Naive thymus-derived CD8-positive, alpha-beta T cell (primary cell): ENCODE results near the gene KLF13. TPM values are rescaled to one million over a fixed set of nuclear protein-coding genes. Genes with fewer than 3 reads are reported as not detected.

Source experiments
- ATAC-seq, 2 donors: fragments of 150-1000 bp; cut with Tn5 transposase in 1 of 2; sonication (Bioruptor Pico), chemical (Tn5 transposase) in 1 of 2; 1 replicate in 1 of 2; 2 replicates in 1 of 2; pipeline ENCODE4 v1.10.0; 2021; ENCODE audit warnings: mild to moderate bottlenecking in 2 of 2, moderate library complexity in 2 of 2
- POLR2A ChIA-PET: fragments of 350-600 bp; sonication (Branson Sonifier 250); formaldehyde crosslinking; loops from one replicate; lab custom pipeline; 2021; ENCODE audit warnings: antibody characterized with exemption; lab: Charles Lee
- DNase-seq, 10 donors: peaks; one replicate each; pipeline versions ENCODE4 v3.0.0 to v3.0.0-alpha.2; 2020 to 2022
- H3K27ac Mint-ChIP-seq, 10 donors: one replicate each; pipeline ENCODE4 v1.8.0; 2020 to 2022; ENCODE audit warnings: mild to moderate bottlenecking in 10 of 10, mixed read lengths in 10 of 10, moderate library complexity in 4 of 10, inconsistent platforms in 1 of 10
- H3K27me3 Mint-ChIP-seq, 5 donors: one replicate each; pipeline ENCODE4 v1.8.0; 2021 to 2022; ENCODE audit warnings: mixed read lengths in 5 of 5
- H3K36me3 Mint-ChIP-seq, 3 donors: one replicate each; pipeline ENCODE4 v1.8.0; 2020 to 2022; ENCODE audit warnings: mixed read lengths in 3 of 3, mild to moderate bottlenecking in 2 of 3, inconsistent platforms in 1 of 3
- H3K4me1 Mint-ChIP-seq, 4 donors: one replicate each; pipeline ENCODE4 v1.8.0; 2021 to 2022; ENCODE audit warnings: mixed read lengths in 4 of 4
- H3K4me3 Mint-ChIP-seq, 10 donors: one replicate each; pipeline ENCODE4 v1.8.0; 2020 to 2022; ENCODE audit warnings: mild to moderate bottlenecking in 10 of 10, mixed read lengths in 10 of 10, moderate library complexity in 6 of 10, inconsistent platforms in 1 of 10
- H3K9me3 Mint-ChIP-seq, 9 donors: one replicate each; pipeline ENCODE4 v1.8.0; 2020 to 2022; ENCODE audit warnings: mixed read lengths in 9 of 9, mild to moderate bottlenecking in 3 of 9, inconsistent platforms in 1 of 9, moderate library complexity in 1 of 9
- polyA plus RNA-seq, 3 donors: library from polyadenylated mRNA; unstranded; fragments of 300-500 nt; fragmentation: Illumina TruSeq; gene quantifications; one replicate each; pipeline ENCODE4 v1.2.3, GENCODE V29; 2021
- total RNA-seq, 8 experiments: library from RNA in 2 of 8; stranded (reverse) in 2 of 8; gene quantifications; one replicate each; pipeline ENCODE4 v1.2.3 and lab custom pipeline; 2021 to 2026

Gene KLF13
- 100 to 1,000 TPM; 240 to 244 TPM for total RNA-seq
- polyA plus RNA-seq = 100 to 1,000 TPM in 1 of 3 donors, 10 to 100 TPM in 2; 70.1 to 102 (median 93.7) TPM
- total RNA-seq (lab: John Stamatoyannopoulos, UW) = 183 to 849 (median 478) reads per million in 6 experiments

DNA sequence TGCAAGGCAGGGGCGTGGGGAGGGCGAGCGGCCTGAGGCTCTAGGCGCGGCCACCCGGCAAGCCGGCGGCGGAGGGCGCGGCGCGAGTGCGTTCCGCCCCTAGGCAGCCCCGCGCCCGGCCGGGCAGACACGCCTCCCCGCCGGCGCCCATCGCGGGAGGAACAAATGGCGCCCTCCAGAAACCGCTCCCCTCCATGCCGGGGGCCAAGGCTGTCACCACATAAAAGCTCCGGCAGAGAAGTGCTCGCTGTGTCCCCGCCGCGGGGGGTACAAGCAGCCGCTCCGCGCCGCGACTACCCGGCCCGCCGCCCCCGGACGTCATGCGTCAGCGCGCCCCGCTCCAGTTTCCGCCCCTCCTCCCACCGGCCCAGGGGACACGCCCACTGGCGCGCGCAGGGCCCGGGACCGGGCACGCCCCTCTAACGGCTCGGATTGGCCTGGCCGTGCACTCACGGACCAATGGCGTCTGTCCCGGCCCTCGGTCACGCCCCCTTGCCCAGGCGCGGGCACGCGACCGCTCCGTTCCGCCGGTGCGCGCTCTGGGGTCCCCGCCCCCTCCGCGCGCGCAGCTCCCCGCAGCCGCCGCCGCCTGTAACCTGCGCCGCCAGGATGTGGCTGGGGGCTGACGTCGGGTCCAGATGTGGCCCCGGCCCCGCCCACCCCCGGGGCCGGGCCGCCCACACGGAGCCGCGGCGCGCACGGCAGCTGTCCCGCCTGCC is at the start of gene KLF13:
Gene KLF13 (plus strand): TSS at position 680 of the 719 bp plus-strand sequence. CDS start 378 bp downstream, outside the sequence.
- Mint-ChIP-seq H3K27me3 (no peaks in the 10 kb centered on the region), H3K9me3 (peaks cover 0 to 2% (median 0%) of the 10 kb centered on the region in 9 donors), H3K4me3 (peak within 1 kb of the TSS; percentile 58 to 100 (median 88)), H3K36me3 (peaks cover 0 to 17% (median 5%) of the 10 kb centered on the region in 3 donors), H3K4me1 (peaks cover 34 to 73% (median 65%) of the 10 kb centered on the region in 4 donors), H3K27ac (peak within 1 kb of the TSS in 9 of 10 donors; percentile 35 to 97 (median 96))
- POLR2A ChIA-PET = interaction anchor here (0.6 to 14.7 kb wide), 31 partner anchors 12 to 701 kb away, joined by 3 to 915 read pairs (median 8); partner anchors contain the start of gene ARHGAP11B
- ATAC-seq (peak; percentile 65 to 73), DNase-seq (peak; percentile 98 to 100 (median 100))

DNA sequence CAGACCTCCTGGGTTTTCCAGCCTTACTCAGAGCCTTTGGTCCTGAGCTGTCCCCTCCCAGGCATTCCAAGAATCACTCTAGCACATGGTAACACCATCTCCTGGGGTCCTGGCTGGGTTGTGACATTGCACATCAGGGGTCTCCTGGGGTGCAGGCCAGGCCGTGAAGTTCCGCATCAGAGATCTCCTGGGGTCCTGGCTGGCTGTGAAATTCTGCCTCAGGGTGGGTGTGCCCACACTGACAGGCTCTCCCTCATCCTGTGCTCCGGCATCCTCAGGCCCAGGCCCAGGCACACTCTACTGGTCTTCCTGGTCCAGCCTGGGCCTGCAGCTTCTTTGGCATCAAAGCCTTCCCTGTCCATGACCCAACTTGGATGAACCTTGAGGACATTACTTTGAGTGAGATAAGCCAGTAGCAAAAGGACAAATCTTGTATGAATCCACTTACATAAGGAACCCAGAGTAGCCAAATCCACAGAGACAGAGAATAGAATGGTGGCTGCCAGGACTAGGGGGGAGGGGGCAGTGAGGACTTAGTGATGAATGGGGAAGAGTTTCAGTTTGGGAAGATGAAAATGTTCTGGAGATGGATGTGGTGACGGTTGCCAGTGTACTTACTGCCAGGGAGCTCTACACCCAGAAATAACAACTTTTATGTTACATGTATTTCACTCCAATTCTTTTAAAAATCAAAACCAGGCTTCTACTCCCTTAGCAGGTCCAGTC is 49.1 kb upstream of the KLF13 start:
- H3K36me3 Mint-ChIP-seq = no peaks in the 10 kb centered on the region
- peak overlapping the region in 5 of 10 donors; percentile 3 to 56 (median 24) for H3K27ac Mint-ChIP-seq
- no peaks in the 10 kb centered on the region for H3K27me3 Mint-ChIP-seq
- ATAC-seq (no peak), DNase-seq (no peak)
- H3K4me1 Mint-ChIP-seq = peaks cover 11 to 32% (median 22%) of the 10 kb centered on the region in 4 donors
- H3K4me3 Mint-ChIP-seq = no peak overlapping the region
- POLR2A ChIA-PET = interaction anchor here (0.8 to 1.0 kb wide), 2 partner anchors 9 to 14 kb away, joined by 3 to 5 read pairs; no protein-coding TSS in a partner anchor
- no peaks in the 10 kb centered on the region for H3K9me3 Mint-ChIP-seq

- Mint-ChIP-seq H3K9me3 (no peaks in the 10 kb centered on the region), H3K27me3 (no peaks in the 10 kb centered on the region), H3K4me3 (no peak overlapping the region), H3K36me3 (no peaks in the 10 kb centered on the region), H3K27ac (peak overlapping the region in 1 of 10 donors; percentile 29), H3K4me1 (peaks cover 11 to 29% (median 20%) of the 10 kb centered on the region in 4 donors)
- POLR2A ChIA-PET = interaction anchor here (0.8 to 1.0 kb wide), 2 partner anchors 10 to 14 kb away, joined by 3 to 5 read pairs; no protein-coding TSS in a partner anchor
- no peak for ATAC-seq
- DNase-seq = peak in 1 of 10 donors; percentile 9
These were observed 48.6 kb upstream of the KLF13 start for GRCh38 chr15:31278061-31278445.

GRCh38 chr15:31278544-31279220 is 48.0 kb upstream of the KLF13 start:
- peak overlapping the region in 5 of 10 donors; percentile 29 to 67 (median 33) for H3K27ac Mint-ChIP-seq
- DNase-seq = peak in 1 of 10 donors; percentile 10
- H3K9me3 Mint-ChIP-seq = peaks cover 0 to 3% (median 0%) of the 10 kb centered on the region in 9 donors
- no peaks in the 10 kb centered on the region for H3K36me3 Mint-ChIP-seq
- H3K4me1 Mint-ChIP-seq = peaks cover 11 to 25% (median 17%) of the 10 kb centered on the region in 4 donors
- H3K4me3 Mint-ChIP-seq = no peak overlapping the region
- POLR2A ChIA-PET = interaction anchor here (0.8 to 2.5 kb wide), 3 partner anchors 10 to 15 kb away, joined by 3 to 10 read pairs (median 5); no protein-coding TSS in a partner anchor
- H3K27me3 Mint-ChIP-seq = no peaks in the 10 kb centered on the region
- ATAC-seq = no peak

GRCh38 chr15:31279221-31280045 is 47.2 kb upstream of the KLF13 start:
- POLR2A ChIA-PET = interaction anchor here (0.7 to 2.5 kb wide), 2 partner anchors 14 to 15 kb away, joined by 3 to 10 read pairs; no protein-coding TSS in a partner anchor
- H3K36me3 Mint-ChIP-seq = no peaks in the 10 kb centered on the region
- H3K9me3 Mint-ChIP-seq = peaks cover 0 to 5% (median 0%) of the 10 kb centered on the region in 9 donors
- no peak overlapping the region for H3K4me3 Mint-ChIP-seq
- H3K27me3 Mint-ChIP-seq = no peaks in the 10 kb centered on the region
- ATAC-seq (no peak), DNase-seq (peak in 1 of 10 donors; percentile 11)
- peak overlapping the region in 5 of 10 donors; percentile 2 to 67 (median 45) for H3K27ac Mint-ChIP-seq
- H3K4me1 Mint-ChIP-seq = peaks cover 9 to 21% (median 14%) of the 10 kb centered on the region in 4 donors

GRCh38 chr15:31280046-31280830 is 46.4 kb upstream of the KLF13 start:
- H3K27ac Mint-ChIP-seq = peak overlapping the region in 2 of 10 donors; percentile 60 to 71

GRCh38 chr15:31280831-31281216 is 45.8 kb upstream of the KLF13 start:
- Mint-ChIP-seq H3K4me3 (no peak overlapping the region), H3K36me3 (no peaks in the 10 kb centered on the region), H3K27ac (peak overlapping the region in 1 of 10 donors; percentile 71), H3K27me3 (no peaks in the 10 kb centered on the region), H3K9me3 (peaks cover 0 to 5% (median 0%) of the 10 kb centered on the region in 9 donors), H3K4me1 (peaks cover 1 to 17% (median 11%) of the 10 kb centered on the region in 4 donors)
- ATAC-seq (no peak), DNase-seq (no peak)
- POLR2A ChIA-PET = interaction anchor here (2.5 kb wide), 1 partner anchor 15 kb away, joined by 10 read pairs; no protein-coding TSS in a partner anchor

More at GRCh38 chr15:31280046-31280830, 46.4 kb upstream of the KLF13 start:
- ATAC-seq (no peak), DNase-seq (peak in 1 of 10 donors; percentile 7)
- Mint-ChIP-seq H3K9me3 (peaks cover 0 to 5% (median 0%) of the 10 kb centered on the region in 9 donors), H3K36me3 (no peaks in the 10 kb centered on the region), H3K4me1 (peaks cover 1 to 17% (median 11%) of the 10 kb centered on the region in 4 donors), H3K4me3 (no peak overlapping the region), H3K27me3 (no peaks in the 10 kb centered on the region)
- POLR2A ChIA-PET = interaction anchor here (0.7 to 2.5 kb wide), 2 partner anchors 14 to 16 kb away, joined by 3 to 10 read pairs; no protein-coding TSS in a partner anchor

- H3K4me1 Mint-ChIP-seq = peaks cover 1 to 17% (median 10%) of the 10 kb centered on the region in 4 donors
- H3K9me3 Mint-ChIP-seq = peaks cover 0 to 9% (median 3%) of the 10 kb centered on the region in 9 donors
- no peak for ATAC-seq
- H3K4me3 Mint-ChIP-seq = no peak overlapping the region
- DNase-seq = no peak
- POLR2A ChIA-PET = interaction anchor here (0.6 kb wide), 1 partner anchor 32 kb away, joined by 3 read pairs; no protein-coding TSS in a partner anchor
- peaks cover 0 to 10% (median 4%) of the 10 kb centered on the region in 3 donors for H3K36me3 Mint-ChIP-seq
- no peak overlapping the region for H3K27ac Mint-ChIP-seq
- no peaks in the 10 kb centered on the region for H3K27me3 Mint-ChIP-seq
These were observed 43.6 kb upstream of the KLF13 start for GRCh38 chr15:31283043-31283442.

- POLR2A ChIA-PET = no interaction called here
- H3K27me3 Mint-ChIP-seq = no peaks in the 10 kb centered on the region
- no peak for DNase-seq
- no peak for ATAC-seq
- H3K4me3 Mint-ChIP-seq = no peak overlapping the region
- H3K9me3 Mint-ChIP-seq = peaks cover 0 to 18% (median 5%) of the 10 kb centered on the region in 9 donors
- H3K27ac Mint-ChIP-seq = no peak overlapping the region
- H3K36me3 Mint-ChIP-seq = peaks cover 0 to 14% (median 4%) of the 10 kb centered on the region in 3 donors
- H3K4me1 Mint-ChIP-seq = peaks cover 0 to 2% (median under 1%) of the 10 kb centered on the region in 4 donors
These were observed 40.8 kb upstream of the KLF13 start for GRCh38 chr15:31285772-31286261.

- DNase-seq (no peak), ATAC-seq (no peak)
- POLR2A ChIA-PET = interaction anchor here (0.6 to 0.8 kb wide), 2 partner anchors 9 to 35 kb away, joined by 3 to 6 read pairs; partner anchors contain the start of gene KLF13
- H3K27me3 Mint-ChIP-seq = no peaks in the 10 kb centered on the region
- H3K4me3 Mint-ChIP-seq = no peak overlapping the region
- H3K27ac Mint-ChIP-seq = peak overlapping the region in 1 of 10 donors; percentile 17
- peaks cover 0 to 2% (median 0%) of the 10 kb centered on the region in 4 donors for H3K4me1 Mint-ChIP-seq
- peaks cover 0 to 18% (median 3%) of the 10 kb centered on the region in 9 donors for H3K9me3 Mint-ChIP-seq
- H3K36me3 Mint-ChIP-seq = peaks cover 0 to 14% (median 4%) of the 10 kb centered on the region in 3 donors
These were observed 35.5 kb upstream of the KLF13 start for GRCh38 chr15:31291048-31291578.
